ENCODE data around the gene TMEM87A.

Gene TMEM87A

DNA sequence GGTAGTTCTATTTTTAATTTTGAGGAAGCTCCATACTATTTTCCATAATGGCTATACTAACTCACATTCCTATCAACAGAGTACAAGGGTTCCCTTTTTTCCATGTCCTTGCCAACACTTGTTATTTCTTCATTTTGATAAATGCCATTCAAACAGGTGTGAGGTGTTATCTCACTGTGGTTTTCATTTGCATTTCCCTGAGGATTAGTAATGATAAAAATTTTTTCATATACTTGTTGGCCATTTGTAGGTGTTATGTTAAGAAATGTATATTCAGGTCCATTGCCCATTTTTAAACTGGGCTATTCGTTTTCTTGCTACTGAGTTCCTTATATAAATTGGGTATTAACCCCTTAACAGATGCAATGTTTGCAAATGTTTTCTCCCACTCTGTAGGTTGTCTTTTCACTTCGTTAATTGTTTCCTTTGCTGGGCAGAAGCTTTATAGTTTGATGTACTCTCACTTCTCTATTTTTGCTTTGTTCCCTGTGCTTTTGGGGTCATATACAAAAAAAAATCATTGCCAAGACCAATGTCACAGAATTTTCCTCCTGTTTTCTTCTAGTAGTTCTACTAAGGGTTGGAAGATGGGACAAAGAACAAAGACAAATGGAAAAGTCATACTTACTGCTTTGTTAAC lies 54.2 kb downstream of the TMEM87A start:
- Histone ChIP-seq H3K4me3 (ENCODE audit: low read length) (no peak overlapping the region), H3K4me1 (ENCODE audit: insufficient read depth, low read length) (no peaks in the 10 kb centered on the region), H3K36me3 (ENCODE audit: insufficient read depth, low read depth, low read length) (peaks cover 76% of the 10 kb centered on the region), H3K27ac (ENCODE audit: low read length) (no peak overlapping the region), H3K27me3 (ENCODE audit: insufficient read depth, low read length) (no peaks in the 10 kb centered on the region), H3K9me3 (ENCODE audit: insufficient read depth, low read depth, low read length) (no peaks in the 10 kb centered on the region), H3K9ac (ENCODE audit: low read depth, low read length) (no peak overlapping the region)

DNA sequence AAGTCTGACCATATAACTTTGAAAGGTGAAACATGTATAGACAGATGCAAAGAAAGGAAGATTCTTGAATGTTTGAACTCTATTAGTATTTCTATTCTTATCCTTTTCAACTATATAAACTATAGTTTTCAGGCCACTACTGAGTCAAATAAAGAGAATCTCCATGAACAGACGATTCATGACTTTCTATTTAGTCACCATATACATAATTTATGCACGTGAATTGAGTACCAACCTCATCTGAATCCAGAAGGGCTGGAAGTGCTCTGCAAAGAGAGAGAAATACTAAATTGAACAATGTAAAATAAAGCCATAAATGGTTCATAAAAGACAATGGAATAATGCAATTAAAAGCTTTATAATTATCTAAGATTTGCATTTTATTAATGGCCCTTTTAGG lies 55.7 kb downstream of the TMEM87A start:
- Histone ChIP-seq H3K36me3 (ENCODE audit: insufficient read depth, low read depth, low read length) (peaks cover 73% of the 10 kb centered on the region), H3K4me1 (ENCODE audit: insufficient read depth, low read length) (no peaks in the 10 kb centered on the region)

GRCh38 chr15:42215913-42216829 lies 57.1 kb downstream of the TMEM87A start:
- no peak overlapping the region for H3K4me3 ChIP-seq (ENCODE audit: low read length)
- H3K36me3 ChIP-seq (ENCODE audit: insufficient read depth, low read depth, low read length), result peaks cover 85% of the 10 kb centered on the region
- no peaks in the 10 kb centered on the region for H3K27me3 ChIP-seq (ENCODE audit: insufficient read depth, low read length)
- H3K9ac ChIP-seq (ENCODE audit: low read depth, low read length), result no peak overlapping the region
- no peaks in the 10 kb centered on the region for H3K4me1 ChIP-seq (ENCODE audit: insufficient read depth, low read length)
- H3K9me3 ChIP-seq (ENCODE audit: insufficient read depth, low read depth, low read length), result no peaks in the 10 kb centered on the region
- no peak overlapping the region for H3K27ac ChIP-seq (ENCODE audit: low read length)

More for the DNA sequence above, 55.7 kb downstream of the TMEM87A start:
- Histone ChIP-seq H3K4me3 (ENCODE audit: low read length) (no peak overlapping the region), H3K9me3 (ENCODE audit: insufficient read depth, low read depth, low read length) (no peaks in the 10 kb centered on the region), H3K27ac (ENCODE audit: low read length) (no peak overlapping the region), H3K27me3 (ENCODE audit: insufficient read depth, low read length) (no peaks in the 10 kb centered on the region), H3K9ac (ENCODE audit: low read depth, low read length) (no peak overlapping the region)

DNA sequence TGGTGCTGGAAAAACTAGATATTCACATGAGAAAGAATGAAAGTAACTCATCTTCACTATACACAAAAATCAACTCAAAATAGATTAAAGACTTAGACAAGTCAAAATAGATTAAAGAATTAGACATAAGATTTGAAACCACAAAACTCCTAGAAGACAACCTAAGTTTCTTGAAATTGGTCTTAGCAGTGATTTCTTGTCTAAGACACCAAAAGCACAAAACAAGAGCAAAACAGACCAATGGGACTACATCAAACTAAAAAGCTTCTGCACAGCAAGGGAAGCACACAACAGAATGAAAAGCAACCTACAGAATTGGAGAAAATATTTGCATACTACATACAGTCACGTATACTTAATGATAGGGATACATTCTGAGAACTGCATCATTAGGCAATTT lies 58.6 kb downstream of the TMEM87A start:
- no peaks in the 10 kb centered on the region for H3K27me3 ChIP-seq (ENCODE audit: insufficient read depth, low read length)
- no peak overlapping the region for H3K27ac ChIP-seq (ENCODE audit: low read length)
- no peak overlapping the region for H3K4me3 ChIP-seq (ENCODE audit: low read length)
- no peak overlapping the region for H3K9ac ChIP-seq (ENCODE audit: low read depth, low read length)
- no peaks in the 10 kb centered on the region for H3K9me3 ChIP-seq (ENCODE audit: insufficient read depth, low read depth, low read length)
- H3K36me3 ChIP-seq (ENCODE audit: insufficient read depth, low read depth, low read length), result peaks cover 90% of the 10 kb centered on the region
- H3K4me1 ChIP-seq (ENCODE audit: insufficient read depth, low read length), result no peaks in the 10 kb centered on the region

DNA sequence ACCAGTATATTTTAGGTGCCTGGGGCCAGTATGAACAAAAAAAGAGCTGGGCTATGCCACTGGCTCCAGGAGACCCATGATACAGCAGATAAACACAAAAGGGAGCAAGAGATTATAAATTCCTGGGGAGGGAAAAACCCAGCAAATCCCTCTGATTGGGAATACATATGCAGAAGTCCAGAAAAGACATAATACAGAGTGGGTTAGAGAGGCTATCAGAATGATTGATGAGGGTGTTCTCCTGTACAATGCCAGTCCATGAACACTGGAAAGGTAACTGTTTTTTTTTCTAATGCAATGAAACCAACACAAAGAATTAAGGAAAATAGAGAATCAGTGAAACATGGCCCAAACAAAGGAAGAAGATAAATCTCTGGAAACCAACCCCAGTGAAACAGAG lies 59.7 kb downstream of the TMEM87A start:
- H3K4me1 ChIP-seq (ENCODE audit: insufficient read depth, low read length), result no peaks in the 10 kb centered on the region
- no peak overlapping the region for H3K27ac ChIP-seq (ENCODE audit: low read length)
- no peaks in the 10 kb centered on the region for H3K27me3 ChIP-seq (ENCODE audit: insufficient read depth, low read length)
- no peaks in the 10 kb centered on the region for H3K9me3 ChIP-seq (ENCODE audit: insufficient read depth, low read depth, low read length)
- H3K36me3 ChIP-seq (ENCODE audit: insufficient read depth, low read depth, low read length), result peaks cover 86% of the 10 kb centered on the region
- no peak overlapping the region for H3K4me3 ChIP-seq (ENCODE audit: low read length)
- no peak overlapping the region for H3K9ac ChIP-seq (ENCODE audit: low read depth, low read length)

GRCh38 chr15:42210696-42211095 lies 62.5 kb downstream of the TMEM87A start:
- peaks cover 58% of the 10 kb centered on the region for H3K36me3 ChIP-seq (ENCODE audit: insufficient read depth, low read depth, low read length)
- no peak overlapping the region for H3K4me3 ChIP-seq (ENCODE audit: low read length)
- H3K9ac ChIP-seq (ENCODE audit: low read depth, low read length), result no peak overlapping the region
- no peaks in the 10 kb centered on the region for H3K27me3 ChIP-seq (ENCODE audit: insufficient read depth, low read length)
- H3K27ac ChIP-seq (ENCODE audit: low read length), result no peak overlapping the region
- H3K4me1 ChIP-seq (ENCODE audit: insufficient read depth, low read length), result peaks cover 3% of the 10 kb centered on the region; the same call in 1 of the 2 replicates
- H3K9me3 ChIP-seq (ENCODE audit: insufficient read depth, low read depth, low read length), result no peaks in the 10 kb centered on the region

DNA sequence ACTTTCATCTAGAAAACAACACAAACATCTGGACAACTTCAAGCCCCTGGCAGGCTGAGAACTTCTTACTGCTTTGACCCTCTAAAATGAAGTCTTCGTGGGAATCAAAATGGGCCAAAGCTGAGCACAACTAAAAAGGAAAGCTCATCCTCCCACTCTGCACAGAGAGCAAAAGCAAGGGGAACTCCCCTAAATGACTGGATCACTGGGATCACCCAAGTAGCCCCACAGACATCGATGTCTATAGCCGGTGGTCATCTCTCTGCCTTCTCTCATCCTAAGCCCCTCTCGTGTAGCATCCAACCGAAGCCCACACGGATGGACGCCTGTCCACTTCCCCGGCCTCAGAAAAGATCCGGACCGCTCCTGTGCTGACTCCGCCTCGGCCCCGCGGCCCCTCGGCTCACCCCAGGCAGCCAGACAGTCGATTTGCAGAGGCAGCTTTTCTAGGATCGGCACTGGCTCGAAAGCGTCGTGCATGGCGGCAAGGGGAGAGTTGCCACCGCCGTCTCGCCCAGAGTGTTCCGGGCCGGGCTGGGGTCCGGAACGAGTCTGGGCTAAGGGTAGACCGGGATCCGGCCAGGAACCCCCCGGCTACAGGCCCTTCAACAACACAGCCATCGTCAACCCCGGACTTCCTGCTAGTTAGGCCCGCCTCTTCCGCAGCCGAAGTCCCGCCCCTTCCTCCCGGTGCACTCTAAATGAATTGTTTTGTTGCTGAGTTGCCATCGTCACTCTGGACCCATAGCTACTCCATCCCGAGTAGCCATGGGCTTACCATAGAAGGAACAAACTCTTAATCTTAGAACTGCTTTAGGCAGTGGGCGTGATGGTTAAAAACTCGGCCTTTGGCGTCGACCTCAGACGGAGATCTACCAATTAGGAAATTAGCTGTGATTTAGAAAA lies 65.3 kb downstream of the TMEM87A start, which contains the start of gene VPS39:
TSS of gene VPS39 (minus strand) at position 631 of the 906 bp plus-strand sequence. CDS start at position 480, 151 bp downstream.
- H3K4me3 ChIP-seq (ENCODE audit: low read length), result peak within 1 kb of the TSS; percentile 98
- H3K36me3 ChIP-seq (ENCODE audit: insufficient read depth, low read depth, low read length), result peaks cover 36% of the 10 kb centered on the region
- peak within 1 kb of the TSS; percentile 93 for H3K9ac ChIP-seq (ENCODE audit: low read depth, low read length)
- H3K27ac ChIP-seq (ENCODE audit: low read length), result peak within 1 kb of the TSS; percentile 53
- H3K27me3 ChIP-seq (ENCODE audit: insufficient read depth, low read length), result no peaks in the 10 kb centered on the region
- H3K4me1 ChIP-seq (ENCODE audit: insufficient read depth, low read length), result peaks cover 3% of the 10 kb centered on the region; the same call in 1 of the 2 replicates
- no peaks in the 10 kb centered on the region for H3K9me3 ChIP-seq (ENCODE audit: insufficient read depth, low read depth, low read length)

- Histone ChIP-seq H3K36me3 (ENCODE audit: insufficient read depth, low read depth, low read length) (peaks cover 23% of the 10 kb centered on the region), H3K4me1 (ENCODE audit: insufficient read depth, low read length) (peaks cover 3% of the 10 kb centered on the region; the same call in 1 of the 2 replicates), H3K4me3 (ENCODE audit: low read length) (no peak overlapping the region), H3K9me3 (ENCODE audit: insufficient read depth, low read depth, low read length) (no peaks in the 10 kb centered on the region), H3K27ac (ENCODE audit: low read length) (no peak overlapping the region), H3K27me3 (ENCODE audit: insufficient read depth, low read length) (no peaks in the 10 kb centered on the region), H3K9ac (ENCODE audit: low read depth, low read length) (no peak overlapping the region)
These were observed 66.8 kb downstream of the TMEM87A start for GRCh38 chr15:42206406-42206805.

- Histone ChIP-seq H3K36me3 (ENCODE audit: insufficient read depth, low read depth, low read length) (no peaks in the 10 kb centered on the region), H3K4me1 (ENCODE audit: insufficient read depth, low read length) (peaks cover 3% of the 10 kb centered on the region; the same call in 1 of the 2 replicates), H3K27ac (ENCODE audit: low read length) (no peak overlapping the region), H3K4me3 (ENCODE audit: low read length) (no peak overlapping the region), H3K27me3 (ENCODE audit: insufficient read depth, low read length) (no peaks in the 10 kb centered on the region), H3K9ac (ENCODE audit: low read depth, low read length) (no peak overlapping the region), H3K9me3 (ENCODE audit: insufficient read depth, low read depth, low read length) (no peaks in the 10 kb centered on the region)
These were observed 69.3 kb downstream of the TMEM87A start for GRCh38 chr15:42203891-42204290.

- Histone ChIP-seq H3K9ac (ENCODE audit: low read depth, low read length) (no peak overlapping the region), H3K4me1 (ENCODE audit: insufficient read depth, low read length) (peaks cover 3% of the 10 kb centered on the region; the same call in 1 of the 2 replicates), H3K9me3 (ENCODE audit: insufficient read depth, low read depth, low read length) (no peaks in the 10 kb centered on the region), H3K27me3 (ENCODE audit: insufficient read depth, low read length) (no peaks in the 10 kb centered on the region), H3K27ac (ENCODE audit: low read length) (no peak overlapping the region), H3K4me3 (ENCODE audit: low read length) (no peak overlapping the region), H3K36me3 (ENCODE audit: insufficient read depth, low read depth, low read length) (peaks cover 6% of the 10 kb centered on the region)
These were observed 70.6 kb downstream of the TMEM87A start for GRCh38 chr15:42202653-42203052.

DNA sequence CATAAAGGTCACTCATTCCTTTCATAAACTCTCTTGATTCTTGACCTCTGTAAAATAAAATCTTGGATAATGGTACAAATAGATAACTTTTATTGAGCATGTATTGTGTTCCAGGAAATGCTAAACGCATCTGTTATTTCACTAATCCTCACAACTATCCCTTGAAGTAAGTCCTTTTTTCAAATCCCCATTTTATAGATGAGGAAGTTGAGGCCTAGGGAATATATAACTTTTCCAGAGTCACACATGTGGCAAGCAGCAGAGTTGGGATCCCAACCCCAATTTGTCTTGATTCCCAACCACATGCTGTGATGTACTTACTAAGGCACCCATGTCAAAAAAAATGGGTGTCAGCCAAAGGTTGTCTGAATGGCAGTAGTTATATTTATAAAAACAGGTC lies 71.4 kb downstream of the TMEM87A start:
- Histone ChIP-seq H3K9me3 (ENCODE audit: insufficient read depth, low read depth, low read length) (no peaks in the 10 kb centered on the region), H3K27me3 (ENCODE audit: insufficient read depth, low read length) (no peaks in the 10 kb centered on the region), H3K4me3 (ENCODE audit: low read length) (no peak overlapping the region), H3K4me1 (ENCODE audit: insufficient read depth, low read length) (peaks cover under 1% of the 10 kb centered on the region; the same call in 1 of the 2 replicates), H3K27ac (ENCODE audit: low read length) (no peak overlapping the region), H3K9ac (ENCODE audit: low read depth, low read length) (no peak overlapping the region), H3K36me3 (ENCODE audit: insufficient read depth, low read depth, low read length) (peaks cover 10% of the 10 kb centered on the region)
